Cardiac septum (tissue), 1 donor: ENCODE data around the gene RIC1. TPM values are rescaled to one million over a fixed set of nuclear protein-coding genes. Genes with fewer than 3 reads are reported as not detected.
"Not testable (repeated sequence)": the region's sequence is repeated elsewhere in the genome, so short reads cannot be mapped to it uniquely, and the experiment has no call there.

Experiments
- DNase-seq: peaks from one replicate; pipeline ENCODE4 v3.0.0-alpha.2; 2020; ENCODE audit warnings: low spot score
- intact Hi-C: fragments of 100-400 bp; cut with DNase I; formaldehyde crosslinking; loops from one replicate; pipeline ENCODE4 v1.14.0; 2022
- long read RNA-seq: library from polyadenylated mRNA; unstranded; transcript quantifications from one replicate; pipeline ENCODE4 v2.0.0, GENCODE V29; 2021
- total RNA-seq: library from RNA; stranded (reverse); fragmentation: NEBNext Ultra II Directional; extraction: Animal tissue kit (Norgen Biotek cat#: 25700); gene quantifications from one replicate; pipeline ENCODE4 v1.2.1, GENCODE V29; 2021
- donor health status: DM: no; HTN: no; CAD: no.

Gene RIC1, protein sequence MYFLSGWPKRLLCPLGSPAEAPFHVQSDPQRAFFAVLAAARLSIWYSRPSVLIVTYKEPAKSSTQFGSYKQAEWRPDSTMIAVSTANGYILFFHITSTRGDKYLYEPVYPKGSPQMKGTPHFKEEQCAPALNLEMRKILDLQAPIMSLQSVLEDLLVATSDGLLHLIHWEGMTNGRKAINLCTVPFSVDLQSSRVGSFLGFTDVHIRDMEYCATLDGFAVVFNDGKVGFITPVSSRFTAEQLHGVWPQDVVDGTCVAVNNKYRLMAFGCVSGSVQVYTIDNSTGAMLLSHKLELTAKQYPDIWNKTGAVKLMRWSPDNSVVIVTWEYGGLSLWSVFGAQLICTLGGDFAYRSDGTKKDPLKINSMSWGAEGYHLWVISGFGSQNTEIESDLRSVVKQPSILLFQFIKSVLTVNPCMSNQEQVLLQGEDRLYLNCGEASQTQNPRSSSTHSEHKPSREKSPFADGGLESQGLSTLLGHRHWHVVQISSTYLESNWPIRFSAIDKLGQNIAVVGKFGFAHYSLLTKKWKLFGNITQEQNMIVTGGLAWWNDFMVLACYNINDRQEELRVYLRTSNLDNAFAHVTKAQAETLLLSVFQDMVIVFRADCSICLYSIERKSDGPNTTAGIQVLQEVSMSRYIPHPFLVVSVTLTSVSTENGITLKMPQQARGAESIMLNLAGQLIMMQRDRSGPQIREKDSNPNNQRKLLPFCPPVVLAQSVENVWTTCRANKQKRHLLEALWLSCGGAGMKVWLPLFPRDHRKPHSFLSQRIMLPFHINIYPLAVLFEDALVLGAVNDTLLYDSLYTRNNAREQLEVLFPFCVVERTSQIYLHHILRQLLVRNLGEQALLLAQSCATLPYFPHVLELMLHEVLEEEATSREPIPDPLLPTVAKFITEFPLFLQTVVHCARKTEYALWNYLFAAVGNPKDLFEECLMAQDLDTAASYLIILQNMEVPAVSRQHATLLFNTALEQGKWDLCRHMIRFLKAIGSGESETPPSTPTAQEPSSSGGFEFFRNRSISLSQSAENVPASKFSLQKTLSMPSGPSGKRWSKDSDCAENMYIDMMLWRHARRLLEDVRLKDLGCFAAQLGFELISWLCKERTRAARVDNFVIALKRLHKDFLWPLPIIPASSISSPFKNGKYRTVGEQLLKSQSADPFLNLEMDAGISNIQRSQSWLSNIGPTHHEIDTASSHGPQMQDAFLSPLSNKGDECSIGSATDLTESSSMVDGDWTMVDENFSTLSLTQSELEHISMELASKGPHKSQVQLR (N-terminal part only)
- total RNA-seq = 9.3 TPM
- long read RNA-seq, full-length matches to known transcripts = 1 of 8 reads
- long read RNA-seq, partial matches to known transcripts = 1 of 8 reads
- long read RNA-seq, other reads (novel, unspliced or antisense) = 6 of 8 reads

DNA sequence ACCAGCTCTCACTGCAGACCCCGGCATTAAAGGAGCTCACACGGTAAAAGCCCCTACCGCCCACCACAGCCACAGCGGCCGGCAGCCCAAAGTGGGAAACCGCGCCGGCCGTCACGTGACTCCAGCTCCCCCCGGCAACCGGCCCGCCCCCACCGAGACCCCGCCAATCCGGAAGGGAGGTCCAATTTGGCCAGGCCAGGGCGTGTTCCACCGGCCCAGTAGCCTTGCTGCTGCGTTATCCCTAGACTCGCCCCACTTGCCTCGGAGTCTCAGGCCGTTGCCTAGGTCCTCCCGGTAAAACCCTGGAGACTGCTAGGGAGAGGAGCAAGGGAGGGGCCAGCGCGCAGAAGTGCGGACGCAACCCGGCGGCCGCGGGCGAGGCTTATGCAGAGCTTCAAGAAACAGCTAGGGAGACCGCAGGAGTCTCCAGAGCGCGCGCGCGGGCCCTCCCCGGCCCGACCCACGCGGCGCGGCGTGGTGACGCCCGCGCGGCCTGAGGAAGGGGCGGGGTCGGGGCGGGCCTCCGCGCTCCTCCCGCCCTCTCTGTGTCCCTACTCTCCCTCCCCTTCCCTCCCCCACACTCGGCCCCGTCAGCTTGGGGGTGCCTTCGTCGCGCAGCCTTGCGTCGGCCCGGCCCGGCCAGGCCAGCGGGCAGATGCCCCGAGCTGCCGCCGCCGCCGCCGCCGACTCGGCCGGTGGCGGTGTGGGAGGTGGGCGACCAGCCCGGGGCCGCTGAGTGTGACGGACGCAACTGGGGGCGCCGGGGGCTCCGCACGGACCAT is at the start of gene RIC1:
TSS of gene RIC1 (plus strand) at position 578 of the 782 bp plus-strand sequence. CDS start at position 781, 203 bp downstream.
- peak; percentile 96 for DNase-seq
- intact Hi-C loops = loop anchor here (5.0 kb wide), 1 partner anchor 204 kb away; the partner anchor contains the start of gene ERMP1

DNA sequence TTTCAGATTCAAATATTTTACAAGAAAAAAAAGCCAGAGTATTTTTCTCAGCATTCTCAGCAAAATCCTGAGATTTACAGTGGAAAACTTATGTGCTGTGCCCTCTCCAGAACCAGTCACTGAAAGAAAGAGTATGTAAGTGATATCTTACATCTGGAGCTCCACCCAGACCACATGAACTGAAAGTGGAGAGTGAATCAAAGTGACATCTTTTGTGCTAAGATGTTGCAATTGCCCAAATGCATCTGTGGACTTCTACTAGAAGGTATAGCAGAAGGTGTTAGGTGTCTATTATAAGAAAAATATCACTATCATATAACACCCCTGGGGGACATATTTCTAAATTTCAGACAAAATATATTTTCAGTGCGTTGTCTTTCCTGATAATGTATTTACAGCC is 49.0 kb upstream of the RIC1 start:
- DNase-seq = no peak
- intact Hi-C loops = no loop called here

DNA sequence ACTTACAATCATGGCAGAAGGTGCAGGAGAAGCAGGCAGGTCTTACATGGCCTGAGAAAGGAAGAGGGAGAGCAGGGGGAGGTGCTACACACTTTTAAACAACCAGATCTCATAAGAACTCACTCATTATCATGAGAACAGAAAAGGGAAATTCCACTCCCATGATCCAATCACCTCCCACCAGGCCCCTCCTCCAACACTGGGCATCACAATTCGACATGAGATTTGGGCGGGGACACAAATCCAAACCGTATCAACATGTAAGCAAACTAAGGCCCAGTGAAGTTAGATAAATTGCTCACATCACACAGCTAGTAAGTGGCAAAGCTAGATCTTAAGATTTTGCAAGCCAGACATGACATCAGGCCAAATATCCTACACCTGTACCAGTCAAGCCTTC is 48.3 kb upstream of the RIC1 start:
- intact Hi-C loops = no loop called here
- no peak for DNase-seq

DNA sequence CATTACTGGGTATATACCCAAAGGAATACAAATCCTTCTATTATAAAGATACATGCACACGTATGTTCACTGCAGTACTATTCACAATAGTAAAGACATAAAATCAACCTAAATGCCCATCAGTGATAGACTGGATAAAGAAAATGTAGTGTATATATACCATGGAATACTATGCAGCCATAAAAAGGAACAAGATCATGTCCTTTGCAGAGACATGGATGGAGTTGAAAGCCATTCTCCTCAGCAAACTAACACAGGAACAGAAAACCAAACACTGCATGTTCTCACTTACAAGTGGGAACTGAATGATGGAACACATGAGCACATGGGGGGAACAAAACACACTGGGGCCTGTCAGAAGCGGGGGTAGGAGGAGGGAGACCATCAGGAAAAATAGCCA is 47.2 kb upstream of the RIC1 start:
- intact Hi-C loops = not testable (repeated sequence)

DNA sequence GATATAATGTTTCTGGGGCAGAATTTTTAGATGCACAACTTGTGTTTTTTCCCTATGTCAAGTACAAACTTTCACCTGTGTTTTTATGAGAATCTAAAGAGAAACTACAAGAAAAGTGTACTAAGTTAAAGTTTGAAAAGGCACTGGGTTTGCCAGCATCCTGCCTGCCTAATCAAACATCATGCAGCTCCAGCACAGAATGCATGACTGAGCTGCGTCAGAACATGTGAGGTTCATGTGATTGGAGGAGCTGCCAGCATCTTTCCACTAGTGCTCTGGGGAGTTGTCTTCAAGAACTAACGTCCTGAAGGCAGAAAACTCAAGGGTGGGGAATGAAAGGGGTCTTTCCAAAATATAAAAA is 46.1 kb upstream of the RIC1 start:
- intact Hi-C loops = no loop called here
- DNase-seq = no peak

More for the DNA sequence above, 47.2 kb upstream of the RIC1 start:
- not testable (repeated sequence) for DNase-seq

DNA sequence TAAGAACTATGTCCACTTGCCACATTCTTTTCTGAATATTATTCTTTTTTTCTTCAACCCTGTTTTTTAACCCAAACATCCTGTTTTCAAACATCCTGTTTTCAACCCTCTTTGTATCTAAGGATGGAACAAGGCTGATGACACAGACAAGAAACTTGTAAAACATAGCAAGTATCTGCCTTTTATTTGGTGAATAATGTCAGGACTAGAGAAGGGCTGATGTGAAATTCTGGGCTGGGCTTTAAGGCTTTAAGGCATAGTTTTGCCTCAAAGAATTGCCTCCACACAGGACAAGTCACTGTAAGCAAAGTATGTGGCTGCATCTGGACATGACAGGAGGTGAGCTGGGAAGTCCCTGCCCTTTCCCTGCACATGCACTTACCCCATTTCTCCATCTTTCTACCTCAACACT is 42.5 kb upstream of the RIC1 start:
- intact Hi-C loops = no loop called here
- DNase-seq = no peak

DNA sequence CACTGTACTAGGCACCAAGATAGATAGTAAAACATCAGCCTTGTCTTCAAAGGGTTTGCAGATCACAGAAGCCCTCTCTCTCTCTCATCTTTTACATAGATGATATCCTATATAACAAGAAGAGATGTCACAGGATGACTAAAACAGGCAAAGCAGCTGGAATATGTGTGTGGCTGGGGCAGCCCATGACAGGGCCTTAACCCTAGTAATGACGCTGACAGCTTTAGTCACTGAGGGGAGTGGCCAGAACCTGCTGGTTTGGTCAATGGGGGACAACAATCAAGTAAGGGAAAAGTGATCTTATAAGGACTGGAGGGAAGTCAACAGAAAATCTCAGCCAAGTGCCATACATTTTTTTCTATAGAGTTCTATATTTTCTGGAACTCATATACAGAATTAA is 41.9 kb upstream of the RIC1 start:
- no peak for DNase-seq
- intact Hi-C loops = no loop called here

DNA sequence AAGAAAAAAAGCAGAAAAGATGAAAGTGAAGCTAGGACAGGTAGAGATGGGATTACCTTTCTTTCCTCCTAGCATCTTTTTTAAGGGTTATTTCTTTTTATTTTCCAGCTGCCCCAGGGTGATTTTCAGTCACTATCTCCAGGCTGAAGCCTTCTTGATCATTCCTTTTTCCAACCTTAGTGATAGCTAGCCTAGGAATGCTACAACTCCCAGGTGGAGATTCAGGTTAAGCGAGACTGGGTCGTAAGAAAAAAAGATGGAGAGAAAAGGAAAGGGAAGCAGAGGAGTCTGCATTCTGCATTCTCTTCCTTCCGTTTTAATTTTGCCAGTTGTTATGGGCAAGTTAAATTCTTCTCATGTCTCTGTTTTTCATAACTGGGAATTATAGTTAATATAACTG is 36.7 kb upstream of the RIC1 start:
- intact Hi-C loops = loop anchor here (2.0 kb wide), 1 partner anchor 407 kb away; the partner anchor contains the start of gene INSL6
- no peak for DNase-seq

DNA sequence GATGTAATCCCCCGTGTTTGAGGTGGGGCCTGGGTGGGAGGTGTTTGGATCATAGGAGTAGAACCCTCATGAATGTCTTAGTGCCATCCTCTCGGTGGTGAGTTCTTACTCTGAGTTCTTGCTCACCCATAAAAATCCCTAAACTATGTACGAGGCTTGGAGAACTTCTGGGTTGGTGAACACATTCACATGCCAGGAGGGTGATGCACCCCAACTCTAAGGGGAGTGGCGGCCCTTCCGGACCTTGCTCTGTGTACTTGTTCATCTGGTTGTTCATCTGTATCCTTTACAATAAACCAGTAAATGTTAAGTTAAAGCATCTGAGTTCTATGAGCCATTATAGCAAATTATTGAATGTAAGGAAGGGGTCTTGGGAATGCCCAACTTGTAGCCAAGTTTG is 36.0 kb upstream of the RIC1 start:
- DNase-seq = no peak
- intact Hi-C loops = loop anchor here (2.0 kb wide), 1 partner anchor 408 kb away; the partner anchor contains the start of gene INSL6

DNA sequence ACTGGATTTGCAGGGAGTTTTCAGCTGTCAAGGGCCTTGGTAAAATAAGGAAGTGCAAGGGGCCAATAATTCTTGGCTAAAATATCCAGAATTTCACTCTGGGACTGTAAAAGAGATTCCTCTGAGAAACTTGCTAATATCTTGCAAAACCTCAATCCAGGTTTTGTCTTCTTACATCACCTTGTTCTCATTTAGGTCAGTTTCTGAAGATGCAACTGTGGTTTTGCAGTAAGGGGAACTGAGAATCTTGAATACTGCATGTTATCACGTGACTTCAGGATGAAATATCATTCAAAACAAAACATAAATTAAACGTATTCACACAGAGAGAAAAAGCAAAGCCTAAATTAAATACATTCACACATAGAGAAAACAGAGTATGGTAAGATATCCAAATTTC is 35.0 kb upstream of the RIC1 start:
- intact Hi-C loops = loop anchor here (2.0 kb wide), 1 partner anchor 409 kb away; the partner anchor contains the start of gene INSL6
- no peak for DNase-seq

DNA sequence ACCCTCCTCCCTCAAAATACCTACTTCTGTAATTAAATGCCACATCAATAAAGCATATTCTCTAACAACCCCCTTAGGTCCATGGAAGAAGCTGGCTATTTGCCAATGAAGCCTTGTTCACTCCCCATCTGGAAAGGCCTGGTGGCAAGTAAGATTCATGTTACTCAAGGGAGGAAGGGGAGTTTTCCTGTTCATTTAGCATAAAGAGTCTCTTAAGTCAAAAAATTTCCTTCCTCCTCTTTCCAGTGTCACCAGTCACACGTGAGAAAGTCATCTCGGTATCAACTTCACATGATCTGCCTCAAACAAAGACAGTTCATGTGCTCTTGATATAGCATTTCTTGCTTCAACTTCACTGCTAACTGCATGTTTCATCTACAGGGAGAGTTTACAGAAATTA is 32.7 kb upstream of the RIC1 start:
- intact Hi-C loops = no loop called here

DNA sequence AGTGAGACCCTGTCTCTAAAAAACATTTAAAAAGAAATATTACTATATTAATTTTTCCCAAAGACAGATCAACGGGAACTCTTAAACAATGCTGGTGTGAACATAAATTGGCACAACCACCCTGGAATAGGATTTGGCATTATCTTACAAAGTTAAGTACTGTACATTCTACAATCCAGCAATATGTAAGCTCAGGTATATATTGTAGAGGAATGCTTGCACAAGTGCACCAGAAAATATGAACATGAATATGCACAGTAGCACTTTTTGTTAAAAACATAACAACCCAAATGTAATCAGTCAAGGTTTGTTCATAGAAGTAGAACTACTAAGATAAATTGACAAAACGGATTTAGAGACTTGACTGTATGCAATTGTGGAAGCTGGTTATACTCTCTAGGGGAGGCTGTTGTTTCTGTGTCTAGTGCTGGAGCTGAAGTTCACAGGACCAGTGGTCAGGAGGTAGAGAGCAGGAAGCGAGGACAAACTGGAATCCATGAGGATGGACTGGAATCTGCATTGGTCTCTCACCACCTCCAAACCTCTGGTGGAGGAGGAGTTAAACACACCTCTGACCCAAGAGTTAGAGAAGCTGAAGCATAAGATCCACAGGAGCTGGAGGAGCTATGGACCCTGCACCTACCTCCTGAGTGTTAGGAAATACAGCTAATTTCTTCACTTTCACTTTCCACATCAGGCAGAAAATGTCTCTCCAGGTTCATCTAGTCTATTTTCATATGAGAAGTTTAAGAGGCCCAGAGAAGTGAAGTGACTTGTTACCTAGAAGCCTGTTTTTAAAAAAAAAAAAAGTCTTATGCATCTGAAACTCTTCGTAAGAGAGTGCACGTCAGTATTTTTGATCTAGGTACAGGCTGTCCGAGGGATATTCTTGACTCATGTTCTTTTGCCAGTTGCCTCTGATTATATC is 20.3 kb upstream of the RIC1 start:
- intact Hi-C loops = loop anchor here (10.0 kb wide), 2 partner anchors 624 to 844 kb away; partner anchors contain the start of gene JAK2
- DNase-seq = no peak

More for the DNA sequence above, 32.7 kb upstream of the RIC1 start:
- DNase-seq = no peak

DNA sequence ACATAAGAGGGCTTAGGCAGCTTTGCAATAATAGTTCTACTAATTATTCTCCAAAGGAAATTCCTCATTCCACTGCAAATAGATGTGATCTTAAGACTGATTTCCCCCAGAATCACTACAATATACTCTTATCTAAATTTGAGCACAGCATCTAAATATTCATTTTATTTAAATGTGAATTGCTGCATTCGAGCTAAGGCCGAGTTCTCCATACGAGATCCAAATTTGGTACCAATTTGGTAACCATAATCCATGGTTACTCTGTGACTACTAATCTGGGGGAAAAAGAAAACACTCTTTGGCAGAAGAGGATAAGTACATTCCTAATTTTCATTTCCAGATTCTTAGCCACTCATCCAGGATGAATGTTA is 19.7 kb upstream of the RIC1 start:
- no peak for DNase-seq
- intact Hi-C loops = loop anchor here (10.0 kb wide), 2 partner anchors 624 to 844 kb away; partner anchors contain the start of gene JAK2

DNA sequence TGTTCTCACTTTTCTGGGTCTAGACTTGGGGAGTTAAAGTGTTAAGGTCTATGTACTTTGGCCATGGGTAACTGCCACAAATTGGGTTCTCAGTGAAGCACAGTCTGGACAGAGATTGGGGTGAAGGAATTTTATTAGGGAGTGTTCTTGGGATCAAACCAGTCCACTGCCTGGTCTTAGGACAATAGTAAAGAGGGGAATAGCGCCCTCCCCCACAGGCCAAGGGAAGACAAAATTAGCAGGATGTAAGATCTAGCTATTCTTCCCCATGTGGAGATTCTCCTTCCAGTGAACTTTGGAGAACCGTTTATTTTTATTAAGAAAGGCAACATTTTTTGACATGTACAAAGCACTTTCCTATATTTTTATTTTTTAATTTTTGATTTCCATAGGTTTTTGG is 18.4 kb upstream of the RIC1 start:
- intact Hi-C loops = no loop called here
- no peak for DNase-seq

DNA sequence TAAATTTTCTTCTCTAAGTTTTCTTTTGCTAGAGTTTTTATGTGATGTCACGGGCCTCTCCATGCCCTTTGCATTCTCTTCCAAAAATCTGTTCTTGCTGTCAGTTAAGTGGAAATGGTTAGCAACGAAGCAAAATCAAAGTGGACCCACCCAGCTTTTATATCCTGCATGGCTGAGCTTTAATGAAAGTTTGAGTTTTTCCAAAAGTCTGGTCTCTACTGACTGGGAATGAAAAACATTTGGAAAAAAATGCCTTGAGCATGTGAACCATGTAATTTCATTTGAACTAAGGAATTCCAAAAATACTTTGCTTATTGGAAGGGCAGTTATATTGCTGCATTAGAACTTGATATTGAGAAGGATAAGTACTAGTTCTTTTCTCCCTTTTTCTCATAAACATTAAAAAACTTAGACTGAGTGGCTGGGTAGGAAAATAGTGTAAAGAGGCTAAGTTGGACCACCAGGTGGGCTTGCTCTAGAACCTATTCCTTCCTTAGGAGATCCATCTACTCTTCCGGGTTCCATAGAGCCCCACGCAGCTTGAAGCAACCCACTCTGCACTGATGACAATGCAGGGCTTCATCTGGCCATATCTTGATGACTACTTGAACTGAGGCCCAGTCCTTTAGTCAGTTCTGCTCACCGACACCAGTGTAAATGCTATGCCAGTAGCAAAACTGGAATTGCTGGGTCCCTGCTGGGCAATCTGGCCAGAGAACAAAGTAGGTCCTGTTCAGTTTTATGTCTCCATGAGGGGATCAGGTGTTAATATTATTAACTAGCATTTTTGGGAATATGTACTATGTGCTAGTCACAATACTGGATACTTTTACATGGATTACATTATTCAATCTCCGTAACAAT is 17.4 kb upstream of the RIC1 start:
- intact Hi-C loops = no loop called here
- no peak for DNase-seq

DNA sequence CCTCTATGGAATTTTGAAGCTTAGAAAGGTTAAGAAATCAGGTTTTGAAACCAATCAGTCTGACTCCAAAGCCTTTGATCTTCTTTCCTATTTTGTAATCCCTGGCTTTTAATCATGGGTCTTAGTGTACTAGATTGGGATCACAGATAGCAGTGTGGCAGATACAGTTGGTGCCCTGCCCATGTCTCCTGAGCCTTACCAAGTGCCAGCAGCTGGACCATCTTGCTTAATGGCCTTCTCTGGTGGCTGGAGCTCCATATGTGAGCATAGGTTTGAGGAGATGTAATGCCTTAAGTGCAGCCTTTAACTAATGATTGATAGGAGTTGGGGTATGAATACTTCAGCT is 16.7 kb upstream of the RIC1 start:
- intact Hi-C loops = no loop called here
- DNase-seq = no peak

DNA sequence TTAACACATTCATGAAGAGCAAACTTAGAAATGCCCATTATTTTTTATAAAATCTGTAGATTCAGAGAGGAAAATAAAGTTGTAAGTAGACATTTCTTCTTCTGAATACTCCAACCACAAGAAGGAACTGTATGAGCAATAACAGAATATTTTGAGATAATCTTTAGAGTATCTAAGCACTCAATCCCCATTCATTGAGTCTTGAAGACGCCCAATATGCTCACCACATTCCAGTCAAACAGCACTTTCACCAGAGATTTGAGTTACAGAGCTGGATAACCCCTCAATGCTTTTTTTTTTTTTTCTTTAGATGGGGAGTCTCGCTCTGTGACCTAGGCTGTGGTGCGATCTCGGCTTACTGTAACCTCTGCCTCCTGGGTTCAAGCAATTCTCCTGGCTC is 14.7 kb upstream of the RIC1 start:
- intact Hi-C loops = no loop called here
- DNase-seq = no peak
